H9 (cell line): ENCODE data around the gene GALNT2. TPM values are rescaled to one million over a fixed set of nuclear protein-coding genes. Genes with fewer than 3 reads are reported as not detected.

Source experiments
- DNase-seq: peaks from one replicate; pipeline ENCODE4 v3.0.0-alpha.2; 2017
- H2AFZ ChIP-seq: one replicate; pipeline ENCODE4 v1.6.1; 2013; ENCODE audit warnings: mild to moderate bottlenecking, low read length, control low read depth, moderate library complexity
- H2AK5ac ChIP-seq: 2 replicates; pipeline ENCODE4 v1.6.1; 2013; ENCODE audit warnings: low read length, control low read depth, mixed read lengths; ENCODE audit not compliant: insufficient read length
- H2BK120ac ChIP-seq: one replicate; pipeline ENCODE4 v1.6.1; 2013; ENCODE audit warnings: low read depth, mild to moderate bottlenecking, low read length, control low read depth, inconsistent platforms; ENCODE audit not compliant: poor library complexity, severe bottlenecking
- H2BK12ac ChIP-seq: 2 replicates; pipeline ENCODE4 v1.6.1; 2013; ENCODE audit warnings: low read length, control low read depth, mixed read lengths, low read depth; ENCODE audit not compliant: insufficient read length
- H2BK15ac ChIP-seq: 2 replicates; pipeline ENCODE4 v1.6.1; 2013; ENCODE audit warnings: low read depth, low read length, control low read depth
- H2BK20ac ChIP-seq: one replicate; pipeline ENCODE4 v1.6.1; 2013; ENCODE audit warnings: low read depth, mild to moderate bottlenecking, low read length, control low read depth, inconsistent platforms; ENCODE audit not compliant: poor library complexity, severe bottlenecking
- H2BK5ac ChIP-seq: 2 replicates; pipeline ENCODE4 v1.6.1; 2013; ENCODE audit warnings: low read length, control low read depth, mixed read lengths; ENCODE audit not compliant: insufficient read length
- H3K14ac ChIP-seq: 2 replicates; pipeline ENCODE4 v1.6.1; 2013; ENCODE audit warnings: low read length, control low read depth; ENCODE audit not compliant: insufficient read depth
- H3K18ac ChIP-seq: 2 replicates; pipeline ENCODE4 v1.6.1; 2013; ENCODE audit warnings: low read depth, mild to moderate bottlenecking, mixed read lengths, low read length, control low read depth; ENCODE audit not compliant: insufficient read length
- H3K23ac ChIP-seq: 2 replicates; pipeline ENCODE4 v1.6.1; 2013; ENCODE audit warnings: low read length, control low read depth, mixed read lengths, low read depth; ENCODE audit not compliant: insufficient read length
- H3K23me2 ChIP-seq: 2 replicates; pipeline ENCODE4 v1.6.1; 2013; ENCODE audit warnings: low read depth, mild to moderate bottlenecking, mixed read lengths, low read length, control low read depth; ENCODE audit not compliant: insufficient read length, poor library complexity, severe bottlenecking
- H3K27ac ChIP-seq: 2 replicates; pipeline ENCODE4 v1.5.1; 2013; ENCODE audit warnings: low read length, control low read depth, mixed read lengths, low read depth; ENCODE audit not compliant: insufficient read length
- H3K27me3 ChIP-seq: 2 replicates; pipeline ENCODE4 v1.6.1; 2013; ENCODE audit warnings: low read length, control low read depth, inconsistent platforms; ENCODE audit not compliant: insufficient read depth
- H3K4ac ChIP-seq: 2 replicates; pipeline ENCODE4 v1.6.1; 2013; ENCODE audit warnings: low read depth, mild to moderate bottlenecking, control low read depth, inconsistent platforms, low read length, moderate library complexity
- H3K4me1 ChIP-seq: 2 replicates; pipeline ENCODE4 v1.6.1; 2013; ENCODE audit warnings: low read length, control low read depth, inconsistent platforms; ENCODE audit not compliant: insufficient read depth
- H3K4me2 ChIP-seq: 2 replicates; pipeline ENCODE4 v1.6.1; 2013; ENCODE audit warnings: low read length, control low read depth, mixed read lengths; ENCODE audit not compliant: insufficient read length, insufficient read depth
- H3K56ac ChIP-seq: 2 replicates; pipeline ENCODE4 v1.6.1; 2013; ENCODE audit warnings: low read depth, mild to moderate bottlenecking, mixed read lengths, low read length, control low read depth; ENCODE audit not compliant: insufficient read length
- H3K79me1 ChIP-seq: 2 replicates; pipeline ENCODE4 v1.6.1; 2013; ENCODE audit warnings: low read depth, mild to moderate bottlenecking, moderate library complexity, low read length, control low read depth, inconsistent platforms; ENCODE audit not compliant: insufficient read depth, poor library complexity, severe bottlenecking
- H3K79me2 ChIP-seq: 2 replicates; pipeline ENCODE4 v1.6.1; 2013; ENCODE audit warnings: low read length, control low read depth, inconsistent platforms; ENCODE audit not compliant: insufficient read depth
- H3K9ac ChIP-seq: 2 replicates; pipeline ENCODE4 v1.6.1; 2013; ENCODE audit warnings: low read length, control low read depth, mixed read lengths; ENCODE audit not compliant: insufficient read length; ENCODE audit errors: extremely low read depth
- H3K9me3 ChIP-seq: one replicate; pipeline ENCODE4 v1.6.1; 2013; ENCODE audit warnings: low read depth, low read length, inconsistent platforms; ENCODE audit not compliant: control insufficient read depth
- H3T11ph ChIP-seq: one replicate; pipeline ENCODE4 v1.6.1; 2013; ENCODE audit warnings: mild to moderate bottlenecking, low read length, control low read depth, inconsistent platforms
- H4K20me1 ChIP-seq: one replicate; pipeline ENCODE4 v1.6.1; 2013; ENCODE audit not compliant: control insufficient read depth, insufficient read length, insufficient read depth
- H4K5ac ChIP-seq: 2 replicates; pipeline ENCODE4 v1.6.1; 2013; ENCODE audit warnings: low read depth, mild to moderate bottlenecking, mixed read lengths, low read length, control low read depth; ENCODE audit not compliant: insufficient read length
- H4K8ac ChIP-seq: replicated peaks from 2 replicates; pipeline ENCODE4 v1.6.1; 2013; ENCODE audit warnings: low read length, control low read depth, mixed read lengths, low read depth; ENCODE audit not compliant: insufficient read length
- H4K91ac ChIP-seq: 2 replicates; pipeline ENCODE4 v1.6.1; 2013; ENCODE audit warnings: low read depth, mild to moderate bottlenecking, moderate library complexity, mixed read lengths, low read length, control low read depth; ENCODE audit not compliant: insufficient read length
- H3K27ac Mint-ChIP-seq, 3 experiments: 2 replicates in 2 of 3; 3 replicates in 1 of 3; pipeline ENCODE4 v1.8.0; 2020 to 2021; ENCODE audit warnings: mixed read lengths in 3 of 3, mild to moderate bottlenecking in 1 of 3, moderate library complexity in 1 of 3
- H3K27me3 Mint-ChIP-seq: 2 replicates; pipeline ENCODE4 v1.8.0; 2021; ENCODE audit warnings: low read depth, mild to moderate bottlenecking, moderate library complexity, mixed read lengths
- H3K36me3 Mint-ChIP-seq, 3 experiments: 2 replicates in 2 of 3; 3 replicates in 1 of 3; pipeline ENCODE4 v1.8.0; 2020 to 2021; ENCODE audit warnings: low read depth in 3 of 3, mixed read lengths in 3 of 3; ENCODE audit not compliant: insufficient read depth in 1 of 3
- H3K4me1 Mint-ChIP-seq, 2 experiments: 2 replicates each; pipeline ENCODE4 v1.8.0; 2020; ENCODE audit warnings: mixed read lengths in 2 of 2
- H3K4me3 Mint-ChIP-seq, 2 experiments: 2 replicates in 1 of 2; 3 replicates in 1 of 2; pipeline ENCODE4 v1.8.0; 2020 to 2021; ENCODE audit warnings: mild to moderate bottlenecking in 2 of 2, mixed read lengths in 2 of 2, moderate library complexity in 1 of 2
- H3K9me3 Mint-ChIP-seq, 2 experiments: 2 replicates in 1 of 2; 3 replicates in 1 of 2; pipeline ENCODE4 v1.8.0; 2020; ENCODE audit warnings: mild to moderate bottlenecking in 2 of 2, mixed read lengths in 2 of 2, moderate library complexity in 1 of 2
- WGBS: extraction: QIAGEN DNeasy Blood & Tissue Kit; methylation state at CpG from one replicate; pipeline ENCODE4 v1.1.7; 2013; ENCODE audit warnings: missing lambda C conversion rate, low lambda C conversion rate, mixed read lengths; ENCODE audit not compliant: insufficient read length; ENCODE audit errors: extremely low coverage; 5-methylcytosine and 5-hydroxymethylcytosine counted together
- total RNA-seq: library from RNA; stranded (reverse); gene quantifications from 2 replicates; pipeline ENCODE4 v1.2.1, GENCODE V29; 2021
- TF ChIP-seq, protein P1 (sequence below): fragments of 200-600 bp; sonication (generic); conservative IDR thresholded peaks from 3 replicates; pipeline ENCODE4 v1.8.0; 2021; ENCODE audit warnings: antibody characterized with exemption, mild to moderate bottlenecking

The GALNT2 gene
- total RNA-seq, 1 experiment from 2014 or later, result 57.6 TPM

DNA sequence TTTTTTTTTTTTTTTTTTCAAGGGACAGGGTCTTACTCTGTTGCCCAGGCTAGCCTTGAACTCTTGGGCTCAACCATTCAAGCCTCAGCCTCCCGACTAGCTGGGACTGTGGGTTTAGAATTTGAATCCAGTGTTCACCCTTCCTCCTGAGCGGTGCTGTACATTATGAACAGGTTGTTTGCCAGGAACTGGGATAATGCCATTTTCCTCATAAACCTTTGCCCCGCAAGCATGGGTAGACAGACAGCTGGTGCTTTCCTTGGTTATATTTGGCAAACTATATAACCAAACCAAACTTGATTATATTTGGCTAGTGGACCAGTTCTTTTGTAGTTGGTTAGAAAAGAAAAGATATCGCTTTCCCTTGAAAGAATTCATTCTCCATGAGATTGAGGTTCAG is 54.9 kb downstream of the GALNT2 start:
- H4K5ac ChIP-seq, result no peak overlapping the region
- H2BK15ac ChIP-seq, result no peak overlapping the region
- no peaks in the 10 kb centered on the region; the same call in 1 of the 2 replicates for H3K4me1 ChIP-seq
- H3K9me3 Mint-ChIP-seq, result no peaks in the 10 kb centered on the region
- no peak overlapping the region for H2BK5ac ChIP-seq
- TF ChIP-seq, protein P1, sequence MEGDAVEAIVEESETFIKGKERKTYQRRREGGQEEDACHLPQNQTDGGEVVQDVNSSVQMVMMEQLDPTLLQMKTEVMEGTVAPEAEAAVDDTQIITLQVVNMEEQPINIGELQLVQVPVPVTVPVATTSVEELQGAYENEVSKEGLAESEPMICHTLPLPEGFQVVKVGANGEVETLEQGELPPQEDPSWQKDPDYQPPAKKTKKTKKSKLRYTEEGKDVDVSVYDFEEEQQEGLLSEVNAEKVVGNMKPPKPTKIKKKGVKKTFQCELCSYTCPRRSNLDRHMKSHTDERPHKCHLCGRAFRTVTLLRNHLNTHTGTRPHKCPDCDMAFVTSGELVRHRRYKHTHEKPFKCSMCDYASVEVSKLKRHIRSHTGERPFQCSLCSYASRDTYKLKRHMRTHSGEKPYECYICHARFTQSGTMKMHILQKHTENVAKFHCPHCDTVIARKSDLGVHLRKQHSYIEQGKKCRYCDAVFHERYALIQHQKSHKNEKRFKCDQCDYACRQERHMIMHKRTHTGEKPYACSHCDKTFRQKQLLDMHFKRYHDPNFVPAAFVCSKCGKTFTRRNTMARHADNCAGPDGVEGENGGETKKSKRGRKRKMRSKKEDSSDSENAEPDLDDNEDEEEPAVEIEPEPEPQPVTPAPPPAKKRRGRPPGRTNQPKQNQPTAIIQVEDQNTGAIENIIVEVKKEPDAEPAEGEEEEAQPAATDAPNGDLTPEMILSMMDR, result no peak
- H4K8ac ChIP-seq, result no peak overlapping the region
- no peak overlapping the region for H3K27ac Mint-ChIP-seq
- H3T11ph ChIP-seq, result no peak overlapping the region
- no CpG with 5 or more reads among the region's 4 CpGs for WGBS
- no peak overlapping the region for H4K91ac ChIP-seq
- no peak for DNase-seq
- H3K14ac ChIP-seq, result no peak overlapping the region
- no peak overlapping the region for H3K4me2 ChIP-seq
- H3K4ac ChIP-seq, result no peak overlapping the region
- no peak overlapping the region for H2BK20ac ChIP-seq
- no peak overlapping the region for H3K9ac ChIP-seq
- no peak overlapping the region for H3K4me3 Mint-ChIP-seq
- H3K27ac ChIP-seq, result no peak overlapping the region
- peaks cover 31 to 47% of the 10 kb centered on the region in 2 experiments for H3K4me1 Mint-ChIP-seq
- H3K23ac ChIP-seq, result no peak overlapping the region
- H3K18ac ChIP-seq, result no peak overlapping the region
- no peaks in the 10 kb centered on the region for H3K27me3 Mint-ChIP-seq
- peaks cover 4% of the 10 kb centered on the region; the same call in 1 of the 2 replicates for H3K79me2 ChIP-seq
- no peak overlapping the region for H3K56ac ChIP-seq
- no peaks in the 10 kb centered on the region for H3K23me2 ChIP-seq
- H3K79me1 ChIP-seq, result peaks cover 4% of the 10 kb centered on the region
- peaks cover 0 to 5% (median 0%) of the 10 kb centered on the region in 3 experiments; a peak in 2 of 7 replicates for H3K36me3 Mint-ChIP-seq
- H2AK5ac ChIP-seq, result no peak overlapping the region
- H4K20me1 ChIP-seq, result no peaks in the 10 kb centered on the region
- no peaks in the 10 kb centered on the region for H3K9me3 ChIP-seq
- H3K27me3 ChIP-seq, result no peaks in the 10 kb centered on the region
- no peak overlapping the region for H2AFZ ChIP-seq
- H2BK120ac ChIP-seq, result no peak overlapping the region
- H2BK12ac ChIP-seq, result no peak overlapping the region
